Measurements from ENCODE around the gene MMP14. TPM values are rescaled to one million over a fixed set of nuclear protein-coding genes. Genes with fewer than 3 reads are reported as not detected.

The MMP14 gene
- total and polyA plus RNA-seq, 2 of the 13 experiments (the other 11 are each of a cell fraction or from before 2014, with no cell fraction given): 5.2 to 9.8 TPM

DNA sequence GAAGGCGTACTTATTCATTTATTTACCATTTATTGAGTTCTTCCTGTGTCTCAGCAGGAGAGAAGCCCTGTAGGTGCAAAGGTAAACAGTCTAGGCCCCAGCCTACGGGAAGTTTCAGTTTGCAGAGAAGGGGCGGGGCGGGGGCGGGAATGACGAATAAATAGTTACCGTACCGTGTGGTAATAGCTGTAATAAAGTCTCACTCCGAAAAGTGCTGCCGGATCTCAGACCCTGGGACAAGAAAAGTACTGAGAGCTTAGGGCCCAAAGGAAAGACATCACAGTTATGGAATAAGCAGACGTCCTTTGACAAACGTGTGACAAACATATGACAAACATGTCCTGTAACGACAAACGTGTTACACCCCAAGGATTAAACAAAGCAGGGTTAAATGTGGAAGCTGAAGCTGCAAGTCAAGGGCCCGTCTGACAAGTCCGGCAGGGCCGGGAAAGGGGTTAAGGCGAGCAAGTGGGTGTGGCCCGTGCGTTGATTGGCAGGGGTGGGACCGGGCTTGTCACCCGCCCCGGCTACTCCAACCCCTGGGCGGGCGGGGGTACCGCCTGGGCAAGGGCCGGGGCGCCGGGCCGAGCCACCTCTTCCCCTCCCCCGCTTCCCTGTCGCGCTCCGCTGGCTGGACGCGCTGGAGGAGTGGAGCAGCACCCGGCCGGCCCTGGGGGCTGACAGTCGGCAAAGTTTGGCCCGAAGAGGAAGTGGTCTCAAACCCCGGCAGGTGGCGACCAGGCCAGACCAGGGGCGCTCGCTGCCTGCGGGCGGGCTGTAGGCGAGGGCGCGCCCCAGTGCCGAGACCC is 35.0 kb downstream of the MMP14 start, which contains the start of gene LRP10 (continued):
- TF ChIP-seq AHDC1 (CRISPR knock-in tag; IDR thresholded peaks at IDR 0.05; ENCODE audit: borderline replicate concordance): peak; percentile 84
- TF ChIP-seq, protein P1, sequence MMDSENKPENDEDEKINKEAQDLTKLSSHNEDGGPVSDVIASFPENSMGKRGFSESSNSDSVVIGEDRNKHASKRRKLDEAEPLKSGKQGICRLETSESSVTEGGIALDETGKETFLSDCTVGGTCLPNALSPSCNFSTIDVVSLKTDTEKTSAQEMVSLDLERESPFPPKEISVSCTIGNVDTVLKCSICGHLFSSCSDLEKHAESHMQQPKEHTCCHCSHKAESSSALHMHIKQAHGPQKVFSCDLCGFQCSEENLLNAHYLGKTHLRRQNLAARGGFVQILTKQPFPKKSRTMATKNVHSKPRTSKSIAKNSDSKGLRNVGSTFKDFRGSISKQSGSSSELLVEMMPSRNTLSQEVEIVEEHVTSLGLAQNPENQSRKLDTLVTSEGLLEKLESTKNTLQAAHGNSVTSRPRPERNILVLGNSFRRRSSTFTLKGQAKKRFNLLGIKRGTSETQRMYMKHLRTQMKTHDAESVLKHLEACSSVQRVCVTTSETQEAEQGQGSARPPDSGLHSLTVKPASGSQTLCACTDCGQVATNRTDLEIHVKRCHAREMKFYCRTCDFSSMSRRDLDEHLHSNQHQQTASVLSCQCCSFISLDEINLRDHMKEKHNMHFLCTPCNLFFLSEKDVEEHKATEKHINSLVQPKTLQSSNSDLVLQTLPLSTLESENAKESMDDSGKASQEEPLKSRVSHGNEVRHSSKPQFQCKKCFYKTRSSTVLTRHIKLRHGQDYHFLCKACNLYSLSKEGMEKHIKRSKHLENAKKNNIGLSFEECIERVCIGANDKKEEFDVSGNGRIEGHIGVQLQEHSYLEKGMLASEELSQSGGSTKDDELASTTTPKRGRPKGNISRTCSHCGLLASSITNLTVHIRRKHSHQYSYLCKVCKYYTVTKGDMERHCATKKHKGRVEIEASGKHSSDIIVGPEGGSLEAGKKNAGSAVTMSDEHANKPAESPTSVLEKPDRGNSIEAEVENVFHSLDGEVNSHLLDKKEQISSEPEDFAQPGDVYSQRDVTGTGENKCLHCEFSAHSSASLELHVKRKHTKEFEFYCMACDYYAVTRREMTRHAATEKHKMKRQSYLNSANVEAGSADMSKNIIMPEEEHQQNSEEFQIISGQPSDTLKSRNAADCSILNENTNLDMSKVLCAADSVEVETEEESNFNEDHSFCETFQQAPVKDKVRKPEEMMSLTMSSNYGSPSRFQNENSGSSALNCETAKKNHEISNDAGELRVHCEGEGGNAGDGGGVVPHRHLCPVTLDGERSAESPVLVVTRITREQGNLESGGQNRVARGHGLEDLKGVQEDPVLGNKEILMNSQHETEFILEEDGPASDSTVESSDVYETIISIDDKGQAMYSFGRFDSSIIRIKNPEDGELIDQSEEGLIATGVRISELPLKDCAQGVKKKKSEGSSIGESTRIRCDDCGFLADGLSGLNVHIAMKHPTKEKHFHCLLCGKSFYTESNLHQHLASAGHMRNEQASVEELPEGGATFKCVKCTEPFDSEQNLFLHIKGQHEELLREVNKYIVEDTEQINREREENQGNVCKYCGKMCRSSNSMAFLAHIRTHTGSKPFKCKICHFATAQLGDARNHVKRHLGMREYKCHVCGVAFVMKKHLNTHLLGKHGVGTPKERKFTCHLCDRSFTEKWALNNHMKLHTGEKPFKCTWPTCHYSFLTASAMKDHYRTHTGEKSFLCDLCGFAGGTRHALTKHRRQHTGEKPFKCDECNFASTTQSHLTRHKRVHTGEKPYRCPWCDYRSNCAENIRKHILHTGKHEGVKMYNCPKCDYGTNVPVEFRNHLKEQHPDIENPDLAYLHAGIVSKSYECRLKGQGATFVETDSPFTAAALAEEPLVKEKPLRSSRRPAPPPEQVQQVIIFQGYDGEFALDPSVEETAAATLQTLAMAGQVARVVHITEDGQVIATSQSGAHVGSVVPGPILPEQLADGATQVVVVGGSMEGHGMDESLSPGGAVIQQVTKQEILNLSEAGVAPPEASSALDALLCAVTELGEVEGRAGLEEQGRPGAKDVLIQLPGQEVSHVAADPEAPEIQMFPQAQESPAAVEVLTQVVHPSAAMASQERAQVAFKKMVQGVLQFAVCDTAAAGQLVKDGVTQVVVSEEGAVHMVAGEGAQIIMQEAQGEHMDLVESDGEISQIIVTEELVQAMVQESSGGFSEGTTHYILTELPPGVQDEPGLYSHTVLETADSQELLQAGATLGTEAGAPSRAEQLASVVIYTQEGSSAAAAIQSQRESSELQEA (CRISPR knock-in tag; IDR thresholded peaks at IDR 0.05; ENCODE audit: not compliant biosample characterization): peak; percentile 99
- peak; percentile 88 for TF ChIP-seq ZFP36L1 (CRISPR knock-in tag; IDR thresholded peaks at IDR 0.05)
- peak; percentile 75; the same call in 1 of the 2 replicates for TF ChIP-seq ZBTB7A (CRISPR knock-in tag; IDR thresholded peaks at IDR 0.05)
- TF ChIP-seq KLF13 (CRISPR knock-in tag; IDR thresholded peaks at IDR 0.05): peak; percentile 47; the same call in 1 of the 2 replicates
- TF ChIP-seq U2AF2 (IDR thresholded peaks at IDR 0.05; ENCODE audit: low read depth, low read length): no peak
- TF ChIP-seq POGZ (CRISPR knock-in tag; IDR thresholded peaks at IDR 0.05): peak; percentile 87
- peak; percentile 54; the same call in 1 of the 2 replicates for TF ChIP-seq TFAP4 (IDR thresholded peaks at IDR 0.05; ENCODE audit: borderline replicate concordance, low read depth)
- TF ChIP-seq SNAPC2 (CRISPR knock-in tag; IDR thresholded peaks at IDR 0.05): peak; percentile 57; the same call in 1 of the 2 replicates
- TF ChIP-seq RELA (CRISPR knock-in tag; IDR thresholded peaks at IDR 0.05): 0 out of 2 replicates have a peak, but pooled peaks have one; percentile 11
- TF ChIP-seq KDM5A (IDR thresholded peaks at IDR 0.05; ENCODE audit: borderline replicate concordance, low read length): peak; percentile 54; the same call in 1 of the 2 replicates
